ENCODE measurements around the gene PEG3. TPM values are rescaled to one million over a fixed set of nuclear protein-coding genes. Genes with fewer than 3 reads are reported as not detected.

The PEG3 gene
- total and polyA plus RNA-seq, 2 donors (not counting 1 experiment from before 2014, with no cell fraction given) = 0.01 TPM; not detected in 1

DNA sequence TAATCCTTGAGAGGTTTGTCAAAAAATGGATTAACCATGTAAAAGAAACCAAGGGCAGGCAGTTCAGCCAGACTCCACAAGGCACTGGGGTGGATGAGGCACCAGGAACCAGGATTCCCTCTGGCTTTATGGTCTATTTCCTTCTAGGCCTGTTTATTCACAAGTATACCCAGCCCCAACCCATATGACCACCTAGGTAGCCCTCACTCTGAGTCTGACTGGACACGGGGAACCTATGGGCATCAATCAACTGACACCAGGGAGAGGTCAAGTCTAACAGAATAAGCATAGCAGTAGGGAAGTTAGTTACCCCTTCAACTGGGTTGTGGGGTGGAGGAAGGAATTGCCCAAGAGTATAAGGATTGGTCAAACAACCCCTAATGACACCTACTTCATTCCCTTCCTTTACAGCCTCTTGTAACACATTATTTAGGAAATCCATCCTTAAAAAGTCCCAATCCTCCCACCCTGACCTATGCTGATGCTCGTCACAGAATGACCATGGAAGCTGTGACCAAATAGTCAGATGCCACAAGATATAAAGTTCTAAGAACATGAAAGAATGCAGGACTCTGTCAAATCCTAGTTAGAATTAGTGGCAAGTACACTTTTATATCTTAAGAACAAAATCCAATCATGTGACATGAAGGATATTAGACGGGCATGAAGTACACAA, 31.7 kb downstream of the PEG3 start:
- no peak overlapping the region for H3K9ac ChIP-seq (ENCODE audit: low read length)

DNA sequence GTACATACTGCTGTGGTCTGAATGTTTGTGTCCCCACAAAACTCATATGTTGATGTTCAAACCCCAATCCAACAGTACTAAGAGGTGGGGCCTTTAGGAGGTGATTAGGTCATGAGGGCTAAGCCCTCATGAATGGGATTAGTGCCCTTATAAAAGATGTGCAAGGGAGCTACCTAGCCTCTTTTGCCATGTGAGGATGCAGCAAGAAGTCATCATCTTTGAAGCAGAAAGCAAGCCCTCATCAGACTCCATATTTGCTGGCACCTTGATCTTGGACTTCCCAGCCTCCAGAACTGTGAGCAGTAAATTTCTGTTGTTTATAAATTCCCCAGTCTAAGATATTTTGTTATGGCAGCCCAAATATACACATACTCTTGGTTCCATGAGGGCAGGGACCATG, 33.9 kb downstream of the PEG3 start:
- H3K36me3 ChIP-seq (replicated peaks in 1 of 2; ENCODE audit: control extremely low read depth in 1 of 2, control insufficient read depth in 1 of 2, extremely low read depth in 1 of 2, insufficient read depth in 2 of 2, low read length in 1 of 2) = no peaks in the 10 kb centered on the region
- no peak overlapping the region for H3K27ac Mint-ChIP-seq
- intact Hi-C loops (cut with micrococcal nuclease) = no loop called here
- H3K79me2 ChIP-seq (ENCODE audit: control insufficient read depth, insufficient read depth, low read length) = no peaks in the 10 kb centered on the region
- H3K4me3 ChIP-seq (ENCODE audit: control extremely low read depth in 1 of 5, extremely low read depth in 1 of 5, insufficient read depth in 1 of 5, low read depth in 2 of 5, low read length in 4 of 5) = no peak overlapping the region
- ATAC-seq (ENCODE audit: low read depth) (no peak), DNase-seq (no peak)
- no peak overlapping the region for H3K4me3 Mint-ChIP-seq
- H3K9me3 Mint-ChIP-seq (ENCODE audit: insufficient read depth) = peaks cover 12% of the 10 kb centered on the region
- no peak overlapping the region for H3K4me2 ChIP-seq (replicated peaks; ENCODE audit: low read depth, low read length, poor library complexity, severe bottlenecking)
- no peaks in the 10 kb centered on the region for H3K27me3 Mint-ChIP-seq
- ChIA-PET POLR2A (no interaction called here), CTCF (interaction anchor here (1.0 kb wide), 1 partner anchor 199 kb away, joined by 3 read pairs; no protein-coding TSS in a partner anchor)
- H3K27ac ChIP-seq (ENCODE audit: low read length in 2 of 2) = no peak overlapping the region
- no peaks in the 10 kb centered on the region for H3K4me1 Mint-ChIP-seq
- H3K9ac ChIP-seq (ENCODE audit: low read length) = no peak overlapping the region
- H3K9me3 ChIP-seq (ENCODE audit: control extremely low read depth in 1 of 3, control insufficient read depth in 2 of 3, insufficient read depth in 1 of 3, low read length in 2 of 3) = peaks cover 0 to 24% (median 21%) of the 10 kb centered on the region in 3 donors
- H4K20me1 ChIP-seq (ENCODE audit: control insufficient read depth, insufficient read depth, low read length, poor library complexity, severe bottlenecking) = no peaks in the 10 kb centered on the region
- no peak for TF ChIP-seq EZH2 (IDR thresholded peaks at IDR 0.05; ENCODE audit: borderline replicate concordance, insufficient read depth, low read depth, low read length, poor library complexity, severe bottlenecking)
- TF ChIP-seq, protein P1, sequence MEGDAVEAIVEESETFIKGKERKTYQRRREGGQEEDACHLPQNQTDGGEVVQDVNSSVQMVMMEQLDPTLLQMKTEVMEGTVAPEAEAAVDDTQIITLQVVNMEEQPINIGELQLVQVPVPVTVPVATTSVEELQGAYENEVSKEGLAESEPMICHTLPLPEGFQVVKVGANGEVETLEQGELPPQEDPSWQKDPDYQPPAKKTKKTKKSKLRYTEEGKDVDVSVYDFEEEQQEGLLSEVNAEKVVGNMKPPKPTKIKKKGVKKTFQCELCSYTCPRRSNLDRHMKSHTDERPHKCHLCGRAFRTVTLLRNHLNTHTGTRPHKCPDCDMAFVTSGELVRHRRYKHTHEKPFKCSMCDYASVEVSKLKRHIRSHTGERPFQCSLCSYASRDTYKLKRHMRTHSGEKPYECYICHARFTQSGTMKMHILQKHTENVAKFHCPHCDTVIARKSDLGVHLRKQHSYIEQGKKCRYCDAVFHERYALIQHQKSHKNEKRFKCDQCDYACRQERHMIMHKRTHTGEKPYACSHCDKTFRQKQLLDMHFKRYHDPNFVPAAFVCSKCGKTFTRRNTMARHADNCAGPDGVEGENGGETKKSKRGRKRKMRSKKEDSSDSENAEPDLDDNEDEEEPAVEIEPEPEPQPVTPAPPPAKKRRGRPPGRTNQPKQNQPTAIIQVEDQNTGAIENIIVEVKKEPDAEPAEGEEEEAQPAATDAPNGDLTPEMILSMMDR (IDR thresholded peaks at IDR 0.05) = no peak
- H3K27me3 ChIP-seq (replicated peaks in 1 of 4; ENCODE audit: control extremely low read depth in 1 of 4, control insufficient read depth in 3 of 4, insufficient read depth in 4 of 4, low read length in 3 of 4) = no peaks in the 10 kb centered on the region
- no peaks in the 10 kb centered on the region for H3K4me1 ChIP-seq (ENCODE audit: control insufficient read depth in 2 of 2, insufficient read depth in 2 of 2, low read length in 2 of 2)
- H2AFZ ChIP-seq (ENCODE audit: insufficient read depth, low read depth, low read length, poor library complexity, severe bottlenecking) = no peak overlapping the region

More for the DNA sequence above, 31.7 kb downstream of the PEG3 start:
- intact Hi-C loops (cut with micrococcal nuclease) = no loop called here
- H4K20me1 ChIP-seq (ENCODE audit: control insufficient read depth, insufficient read depth, low read length, poor library complexity, severe bottlenecking) = no peaks in the 10 kb centered on the region
- ATAC-seq (ENCODE audit: low read depth) (no peak), DNase-seq (no peak)
- POLR2A ChIA-PET = no interaction called here
- H2AFZ ChIP-seq (ENCODE audit: insufficient read depth, low read depth, low read length, poor library complexity, severe bottlenecking) = no peak overlapping the region
- H3K4me2 ChIP-seq (replicated peaks; ENCODE audit: low read depth, low read length, poor library complexity, severe bottlenecking) = no peak overlapping the region
- Mint-ChIP-seq H3K27ac (no peak overlapping the region), H3K9me3 (ENCODE audit: insufficient read depth) (peaks cover 12% of the 10 kb centered on the region), H3K4me3 (no peak overlapping the region), H3K27me3 (no peaks in the 10 kb centered on the region), H3K4me1 (no peaks in the 10 kb centered on the region)
- CTCF ChIA-PET = no interaction called here
- H3K27me3 ChIP-seq (replicated peaks in 1 of 4; ENCODE audit: control extremely low read depth in 1 of 4, control insufficient read depth in 3 of 4, insufficient read depth in 4 of 4, low read length in 3 of 4) = no peaks in the 10 kb centered on the region
- H3K4me1 ChIP-seq (ENCODE audit: control insufficient read depth in 2 of 2, insufficient read depth in 2 of 2, low read length in 2 of 2) = no peaks in the 10 kb centered on the region
- no peaks in the 10 kb centered on the region for H3K36me3 ChIP-seq (replicated peaks in 1 of 2; ENCODE audit: control extremely low read depth in 1 of 2, control insufficient read depth in 1 of 2, extremely low read depth in 1 of 2, insufficient read depth in 2 of 2, low read length in 1 of 2)
- peaks cover 0 to 18% (median 16%) of the 10 kb centered on the region in 3 donors for H3K9me3 ChIP-seq (ENCODE audit: control extremely low read depth in 1 of 3, control insufficient read depth in 2 of 3, insufficient read depth in 1 of 3, low read length in 2 of 3)
- no peak for TF ChIP-seq EZH2 (IDR thresholded peaks at IDR 0.05; ENCODE audit: borderline replicate concordance, insufficient read depth, low read depth, low read length, poor library complexity, severe bottlenecking)
- TF ChIP-seq, protein P1 (IDR thresholded peaks at IDR 0.05) = no peak
- no peak overlapping the region for H3K4me3 ChIP-seq (ENCODE audit: control extremely low read depth in 1 of 5, extremely low read depth in 1 of 5, insufficient read depth in 1 of 5, low read depth in 2 of 5, low read length in 4 of 5)
- WGBS (ENCODE audit: insufficient coverage) = 71% methylated on average over 1 of the region's 3 CpGs
- no peak overlapping the region for H3K27ac ChIP-seq (ENCODE audit: low read length in 2 of 2)
- no peaks in the 10 kb centered on the region for H3K79me2 ChIP-seq (ENCODE audit: control insufficient read depth, insufficient read depth, low read length)

Measured in B cell (primary cell).